ENCODE measurements around the gene TMEM269.

TMEM269 gene

DNA sequence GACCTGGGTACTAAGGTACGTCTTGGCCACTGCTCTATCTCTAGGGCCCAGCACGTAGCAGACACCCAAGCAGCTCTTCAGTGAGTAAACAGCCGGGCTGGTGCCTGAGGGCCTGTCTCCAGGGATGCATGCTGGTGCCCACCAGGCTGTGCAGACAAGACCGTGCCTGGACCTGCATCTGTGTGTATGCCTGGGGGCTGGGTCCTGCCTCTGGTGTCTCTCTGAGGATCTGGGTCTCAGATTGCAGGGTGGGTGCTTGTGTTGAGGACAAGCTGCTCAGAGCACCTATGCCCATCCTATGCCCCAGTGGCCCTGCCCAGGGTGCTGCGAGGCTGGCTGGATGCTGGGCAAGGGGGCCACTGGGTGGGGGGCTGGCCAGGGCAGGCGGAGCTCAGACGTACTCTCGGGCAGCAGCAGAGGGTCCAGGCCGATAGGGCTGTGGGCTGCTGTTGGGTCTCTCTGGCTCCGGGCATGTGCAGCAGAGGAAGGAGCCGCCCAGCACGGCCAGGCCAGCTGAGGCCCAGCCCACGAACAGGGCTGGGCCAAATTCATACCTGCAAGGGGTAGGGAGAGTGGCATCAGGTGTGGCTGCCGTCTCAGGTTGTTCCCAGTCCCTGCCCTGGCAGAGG is 49.2 kb upstream of the TMEM269 start:
- POLR2A ChIA-PET = no interaction called here
- CTCF ChIA-PET = interaction anchor here (0.6 to 1.7 kb wide), 3 partner anchors 31 to 224 kb away, joined by 3 to 4 read pairs (median 3); partner anchors contain the start of gene P3H1
- H3K9me3 ChIP-seq (ENCODE audit: control insufficient read depth, insufficient read depth, low read depth, low read length) = no peaks in the 10 kb centered on the region
- no peaks in the 10 kb centered on the region for H3K4me1 ChIP-seq (ENCODE audit: control insufficient read depth, insufficient read depth, low read length)
- TF ChIP-seq ZNF529 (tag by site-specific recombination; IDR thresholded peaks at IDR 0.05; ENCODE audit: insufficient replicate concordance) (no peak), ZNF621 (tag by site-specific recombination; IDR thresholded peaks at IDR 0.05) (no peak), ZFHX2 (tag by site-specific recombination; conservative IDR thresholded peaks at IDR 0.05) (0 out of 2 replicates have a peak, but pooled peaks have one; percentile 8), ZNF175 (tag by site-specific recombination; IDR thresholded peaks at IDR 0.05) (no peak), SP2 (tag by site-specific recombination; IDR thresholded peaks at IDR 0.05) (no peak)
- H3K27ac ChIP-seq (ENCODE audit: extremely low read depth, low read depth, low read length) = no peak overlapping the region
- no peaks in the 10 kb centered on the region for H3K36me3 ChIP-seq (ENCODE audit: control insufficient read depth in 2 of 2, insufficient read depth in 1 of 2, low read length in 2 of 2)
- H3K4me3 ChIP-seq (ENCODE audit: low read depth, low read length) = no peak overlapping the region

DNA sequence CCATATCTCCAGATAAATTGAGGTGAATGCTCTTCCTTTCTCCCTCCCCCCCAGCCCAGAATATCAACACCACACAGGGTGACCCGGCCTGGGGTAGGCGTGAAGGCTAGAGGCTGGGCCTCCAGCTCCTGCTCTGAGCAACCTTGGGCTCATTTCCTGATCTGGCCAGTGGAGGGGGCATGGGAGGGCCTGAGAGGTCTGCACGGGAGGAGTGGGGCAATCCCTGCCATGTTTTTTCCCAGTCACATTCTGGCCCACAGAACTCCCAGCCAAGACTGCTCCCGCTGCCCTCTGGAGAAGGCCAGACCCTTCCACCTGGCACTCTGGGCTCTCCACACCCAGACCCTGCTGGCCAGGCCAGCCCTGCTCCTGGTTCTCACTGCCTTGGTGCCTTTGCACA is 48.6 kb upstream of the TMEM269 start:
- ChIA-PET POLR2A (no interaction called here), CTCF (interaction anchor here (0.7 to 1.7 kb wide), 2 partner anchors 30 to 224 kb away, joined by 3 to 4 read pairs; partner anchors contain the start of gene P3H1)
- no peaks in the 10 kb centered on the region for H3K4me1 ChIP-seq (ENCODE audit: control insufficient read depth, insufficient read depth, low read length)
- no peaks in the 10 kb centered on the region for H3K36me3 ChIP-seq (ENCODE audit: control insufficient read depth in 2 of 2, insufficient read depth in 1 of 2, low read length in 2 of 2)
- no peak overlapping the region for H3K27ac ChIP-seq (ENCODE audit: extremely low read depth, low read depth, low read length)
- H3K9me3 ChIP-seq (ENCODE audit: control insufficient read depth, insufficient read depth, low read depth, low read length) = no peaks in the 10 kb centered on the region
- no peak overlapping the region for H3K4me3 ChIP-seq (ENCODE audit: low read depth, low read length)
- TF ChIP-seq KLF7 (tag by site-specific recombination; IDR thresholded peaks at IDR 0.05; ENCODE audit: borderline replicate concordance) (peak; percentile 75; the same call in 1 of the 2 replicates), BCL11A (tag by site-specific recombination; IDR thresholded peaks at IDR 0.05; ENCODE audit: low read depth) (no peak), HOXA7 (CRISPR knock-in tag; IDR thresholded peaks at IDR 0.05; ENCODE audit: borderline replicate concordance) (no peak), ZNF433 (tag by site-specific recombination; IDR thresholded peaks at IDR 0.05; ENCODE audit: low read depth) (no peak), ZBTB7A (tag by site-specific recombination; IDR thresholded peaks at IDR 0.05; ENCODE audit: low read depth) (no peak), ZNF629 (tag by site-specific recombination; IDR thresholded peaks at IDR 0.05) (no peak), ZNF521 (tag by site-specific recombination; IDR thresholded peaks at IDR 0.05) (no peak), ZNF132 (tag by site-specific recombination; IDR thresholded peaks at IDR 0.05; ENCODE audit: borderline replicate concordance) (no peak), HOXD13 (CRISPR knock-in tag; IDR thresholded peaks at IDR 0.05; ENCODE audit: borderline replicate concordance) (no peak), ZNF302 (tag by site-specific recombination; IDR thresholded peaks at IDR 0.05; ENCODE audit: low read depth) (no peak), ZNF707 (tag by site-specific recombination; IDR thresholded peaks at IDR 0.05) (no peak), ZNF658 (tag by site-specific recombination; IDR thresholded peaks at IDR 0.05) (no peak), ZNF223 (tag by site-specific recombination; IDR thresholded peaks at IDR 0.05) (no peak), MZF1 (tag by site-specific recombination; IDR thresholded peaks at IDR 0.05; ENCODE audit: borderline replicate concordance) (no peak), ZNF561 (tag by site-specific recombination; IDR thresholded peaks at IDR 0.05; ENCODE audit: borderline replicate concordance) (no peak), ZNF350 (tag by site-specific recombination; IDR thresholded peaks at IDR 0.05) (no peak), ZNF121 (tag by site-specific recombination; IDR thresholded peaks at IDR 0.05) (no peak), ZBTB1 (tag by site-specific recombination; IDR thresholded peaks at IDR 0.05) (no peak), ZNF2 (tag by site-specific recombination; IDR thresholded peaks at IDR 0.05) (no peak), ZFP41 (tag by site-specific recombination; IDR thresholded peaks at IDR 0.05; ENCODE audit: borderline replicate concordance) (no peak)
- TF ChIP-seq, protein P1, sequence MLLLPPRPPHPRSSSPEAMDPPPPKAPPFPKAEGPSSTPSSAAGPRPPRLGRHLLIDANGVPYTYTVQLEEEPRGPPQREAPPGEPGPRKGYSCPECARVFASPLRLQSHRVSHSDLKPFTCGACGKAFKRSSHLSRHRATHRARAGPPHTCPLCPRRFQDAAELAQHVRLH (tag by site-specific recombination; IDR thresholded peaks at IDR 0.05) = no peak
- TF ChIP-seq, protein P2, sequence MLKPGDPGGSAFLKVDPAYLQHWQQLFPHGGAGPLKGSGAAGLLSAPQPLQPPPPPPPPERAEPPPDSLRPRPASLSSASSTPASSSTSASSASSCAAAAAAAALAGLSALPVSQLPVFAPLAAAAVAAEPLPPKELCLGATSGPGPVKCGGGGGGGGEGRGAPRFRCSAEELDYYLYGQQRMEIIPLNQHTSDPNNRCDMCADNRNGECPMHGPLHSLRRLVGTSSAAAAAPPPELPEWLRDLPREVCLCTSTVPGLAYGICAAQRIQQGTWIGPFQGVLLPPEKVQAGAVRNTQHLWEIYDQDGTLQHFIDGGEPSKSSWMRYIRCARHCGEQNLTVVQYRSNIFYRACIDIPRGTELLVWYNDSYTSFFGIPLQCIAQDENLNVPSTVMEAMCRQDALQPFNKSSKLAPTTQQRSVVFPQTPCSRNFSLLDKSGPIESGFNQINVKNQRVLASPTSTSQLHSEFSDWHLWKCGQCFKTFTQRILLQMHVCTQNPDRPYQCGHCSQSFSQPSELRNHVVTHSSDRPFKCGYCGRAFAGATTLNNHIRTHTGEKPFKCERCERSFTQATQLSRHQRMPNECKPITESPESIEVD (tag by site-specific recombination; IDR thresholded peaks at IDR 0.05) = no peak
- TF ChIP-seq, protein P3, sequence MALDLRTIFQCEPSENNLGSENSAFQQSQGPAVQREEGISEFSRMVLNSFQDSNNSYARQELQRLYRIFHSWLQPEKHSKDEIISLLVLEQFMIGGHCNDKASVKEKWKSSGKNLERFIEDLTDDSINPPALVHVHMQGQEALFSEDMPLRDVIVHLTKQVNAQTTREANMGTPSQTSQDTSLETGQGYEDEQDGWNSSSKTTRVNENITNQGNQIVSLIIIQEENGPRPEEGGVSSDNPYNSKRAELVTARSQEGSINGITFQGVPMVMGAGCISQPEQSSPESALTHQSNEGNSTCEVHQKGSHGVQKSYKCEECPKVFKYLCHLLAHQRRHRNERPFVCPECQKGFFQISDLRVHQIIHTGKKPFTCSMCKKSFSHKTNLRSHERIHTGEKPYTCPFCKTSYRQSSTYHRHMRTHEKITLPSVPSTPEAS (tag by site-specific recombination; IDR thresholded peaks at IDR 0.05) = no peak
- TF ChIP-seq, protein P4, sequence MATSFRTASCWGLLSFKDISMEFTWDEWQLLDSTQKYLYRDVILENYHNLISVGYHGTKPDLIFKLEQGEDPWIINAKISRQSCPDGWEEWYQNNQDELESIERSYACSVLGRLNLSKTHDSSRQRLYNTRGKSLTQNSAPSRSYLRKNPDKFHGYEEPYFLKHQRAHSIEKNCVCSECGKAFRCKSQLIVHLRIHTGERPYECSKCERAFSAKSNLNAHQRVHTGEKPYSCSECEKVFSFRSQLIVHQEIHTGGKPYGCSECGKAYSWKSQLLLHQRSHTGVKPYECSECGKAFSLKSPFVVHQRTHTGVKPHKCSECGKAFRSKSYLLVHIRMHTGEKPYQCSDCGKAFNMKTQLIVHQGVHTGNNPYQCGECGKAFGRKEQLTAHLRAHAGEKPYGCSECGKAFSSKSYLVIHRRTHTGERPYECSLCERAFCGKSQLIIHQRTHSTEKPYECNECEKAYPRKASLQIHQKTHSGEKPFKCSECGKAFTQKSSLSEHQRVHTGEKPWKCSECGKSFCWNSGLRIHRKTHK (tag by site-specific recombination; IDR thresholded peaks at IDR 0.05) = no peak
- TF ChIP-seq, protein P5, sequence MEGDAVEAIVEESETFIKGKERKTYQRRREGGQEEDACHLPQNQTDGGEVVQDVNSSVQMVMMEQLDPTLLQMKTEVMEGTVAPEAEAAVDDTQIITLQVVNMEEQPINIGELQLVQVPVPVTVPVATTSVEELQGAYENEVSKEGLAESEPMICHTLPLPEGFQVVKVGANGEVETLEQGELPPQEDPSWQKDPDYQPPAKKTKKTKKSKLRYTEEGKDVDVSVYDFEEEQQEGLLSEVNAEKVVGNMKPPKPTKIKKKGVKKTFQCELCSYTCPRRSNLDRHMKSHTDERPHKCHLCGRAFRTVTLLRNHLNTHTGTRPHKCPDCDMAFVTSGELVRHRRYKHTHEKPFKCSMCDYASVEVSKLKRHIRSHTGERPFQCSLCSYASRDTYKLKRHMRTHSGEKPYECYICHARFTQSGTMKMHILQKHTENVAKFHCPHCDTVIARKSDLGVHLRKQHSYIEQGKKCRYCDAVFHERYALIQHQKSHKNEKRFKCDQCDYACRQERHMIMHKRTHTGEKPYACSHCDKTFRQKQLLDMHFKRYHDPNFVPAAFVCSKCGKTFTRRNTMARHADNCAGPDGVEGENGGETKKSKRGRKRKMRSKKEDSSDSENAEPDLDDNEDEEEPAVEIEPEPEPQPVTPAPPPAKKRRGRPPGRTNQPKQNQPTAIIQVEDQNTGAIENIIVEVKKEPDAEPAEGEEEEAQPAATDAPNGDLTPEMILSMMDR (tag by site-specific recombination; IDR thresholded peaks at IDR 0.05) = peak; percentile 63
